DOHH2 (cell line): ENCODE data around the gene MTARC1.

ENCODE experiments used
- CTCF ChIP-seq: fragments of 200-600 bp; sonication (generic); IDR thresholded peaks from one replicate; pipeline ENCODE4 v1.5.1; 2014; ENCODE audit warnings: antibody characterized with exemption, mild to moderate bottlenecking, low read depth, low read length; ENCODE audit not compliant: poor library complexity, severe bottlenecking
- EZH2phosphoT487 ChIP-seq: fragments of 200-600 bp; sonication (generic); IDR thresholded peaks from 2 replicates; pipeline ENCODE4 v1.6.1; 2017; ENCODE audit warnings: borderline replicate concordance, mild to moderate bottlenecking, antibody characterized with exemption, low read length, moderate library complexity, mixed read lengths

- TF ChIP-seq CTCF = no peak
- TF ChIP-seq EZH2phosphoT487 = no peak
Observed at GRCh38 chr1:220797553-220797952, 10.8 kb downstream of the MTARC1 start.
